Stimulated activated CD8-positive, alpha-beta memory T cell treated with anti-CD3 and anti-CD28 coated beads, Interleukin-4, amount 100 ng/mL, for 48 hours (primary cell): ENCODE results near the gene GNG12.
"Not testable (repeated sequence)": the region's sequence is repeated elsewhere in the genome, so short reads cannot be mapped to it uniquely, and the experiment has no call there.

Source experiments
- DNase-seq: peaks from one replicate; pipeline ENCODE4 v3.0.0-alpha.2; 2020

GNG12 gene

GRCh38 chr1:67676287-67676686, 157.0 kb downstream of the GNG12 start:
- DNase-seq, result no peak

- no peak for DNase-seq
Observed at GRCh38 chr1:67675800-67676199, 157.5 kb downstream of the GNG12 start.

DNA sequence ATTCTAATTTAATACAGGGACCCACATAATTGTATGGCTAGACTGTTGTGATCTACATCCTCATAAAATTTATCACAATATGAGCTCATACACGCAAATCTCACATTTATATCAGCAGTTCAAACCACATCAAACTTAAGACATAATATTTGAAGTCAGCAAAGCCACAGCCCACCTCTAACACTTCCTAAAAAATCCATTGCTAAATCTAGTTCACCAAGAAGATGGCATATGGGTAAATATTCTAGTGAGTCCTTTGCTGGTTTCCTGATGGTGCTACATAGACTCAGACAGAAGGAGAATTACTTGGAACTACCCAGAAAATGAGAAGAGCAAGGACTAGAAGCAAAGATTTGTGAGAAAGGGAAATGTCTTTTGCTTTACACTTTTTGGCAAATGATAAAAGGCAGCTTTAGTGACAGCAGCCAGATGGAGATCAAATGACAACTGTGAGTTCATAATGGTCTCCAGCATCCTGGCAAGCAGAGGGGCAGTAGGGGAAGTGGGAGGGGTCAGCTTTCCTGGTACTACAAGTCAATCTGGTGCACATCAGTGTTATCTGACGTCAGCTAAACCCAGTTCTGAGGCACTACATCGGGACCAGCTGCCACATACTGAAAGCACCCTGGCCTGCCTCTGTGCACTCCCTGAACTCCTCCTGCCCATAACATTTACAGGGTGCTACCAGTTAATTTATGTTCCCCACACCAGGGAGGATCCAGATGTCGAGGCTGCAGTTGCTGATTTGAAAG, 158.8 kb downstream of the GNG12 start:
- peak; percentile 45 for DNase-seq

GRCh38 chr1:67673468-67674201, 159.6 kb downstream of the GNG12 start:
- DNase-seq, result no peak

- DNase-seq, result no peak
Observed at GRCh38 chr1:67672260-67672803, 160.9 kb downstream of the GNG12 start.

DNA sequence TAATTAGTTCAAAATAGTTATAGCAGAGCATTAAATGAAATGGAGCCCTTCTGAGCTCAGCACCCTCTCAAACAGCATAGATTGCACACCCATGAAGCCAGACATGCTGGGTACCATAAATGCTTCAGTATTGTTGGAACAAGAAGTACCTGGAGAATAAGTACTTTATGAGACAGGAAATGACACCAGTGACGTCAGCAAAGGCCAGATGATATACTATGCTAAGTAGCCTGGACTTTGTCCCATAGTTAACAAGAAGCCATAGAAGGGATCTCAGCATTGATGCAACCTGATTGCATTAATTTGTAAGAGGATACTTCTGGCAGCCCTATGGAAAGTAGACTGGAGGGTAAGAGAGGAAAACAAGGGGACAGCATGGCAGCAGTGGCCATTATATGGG, 164.6 kb downstream of the GNG12 start:
- DNase-seq, result no peak

- DNase-seq, result no peak
Observed at GRCh38 chr1:67666636-67667035, 166.6 kb downstream of the GNG12 start.

- DNase-seq, result not testable (repeated sequence)
Observed at GRCh38 chr1:67665307-67665706, 168.0 kb downstream of the GNG12 start.

- DNase-seq, result no peak
Observed at GRCh38 chr1:67664048-67664447, 169.2 kb downstream of the GNG12 start.

DNA sequence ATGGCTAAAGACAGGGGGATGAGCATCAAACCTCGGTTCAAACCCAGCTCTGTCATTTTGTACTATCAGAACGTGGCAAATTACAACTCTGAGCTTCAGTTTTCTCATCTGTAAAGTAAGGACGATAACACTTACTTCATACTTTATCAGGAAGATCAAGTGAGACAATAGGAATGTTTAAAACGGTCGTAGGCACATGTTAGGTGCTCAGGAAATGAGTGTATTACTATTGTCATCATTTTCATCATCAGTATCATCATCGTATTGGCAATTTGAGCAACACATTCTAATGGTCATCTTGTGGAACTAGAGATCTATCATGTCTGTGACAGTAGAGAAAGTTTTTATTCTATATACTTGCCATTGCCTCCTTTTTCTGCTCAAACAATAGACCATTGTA, 170.4 kb downstream of the GNG12 start:
- DNase-seq, result no peak

- DNase-seq, result no peak
Observed at GRCh38 chr1:67659229-67659628, 174.0 kb downstream of the GNG12 start.

DNA sequence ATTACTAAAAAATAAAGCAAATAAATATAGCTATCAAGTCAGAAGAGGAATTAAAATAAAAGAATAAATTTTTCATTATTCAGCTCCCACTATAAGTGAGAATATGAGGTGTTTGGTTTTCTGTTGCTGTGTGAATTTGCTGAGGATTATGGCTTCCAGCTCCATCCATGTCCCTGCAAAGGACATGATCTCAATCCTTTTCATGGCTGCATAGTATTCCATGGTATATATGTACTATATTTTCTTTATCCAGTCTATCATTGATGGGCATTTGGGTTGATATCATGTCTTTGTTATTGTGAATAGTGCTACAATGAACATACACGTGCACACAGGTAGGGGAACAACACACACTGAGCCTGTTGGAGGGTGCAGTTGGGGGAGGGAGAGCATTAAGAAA, 176.1 kb downstream of the GNG12 start:
- DNase-seq, result not testable (repeated sequence)

DNA sequence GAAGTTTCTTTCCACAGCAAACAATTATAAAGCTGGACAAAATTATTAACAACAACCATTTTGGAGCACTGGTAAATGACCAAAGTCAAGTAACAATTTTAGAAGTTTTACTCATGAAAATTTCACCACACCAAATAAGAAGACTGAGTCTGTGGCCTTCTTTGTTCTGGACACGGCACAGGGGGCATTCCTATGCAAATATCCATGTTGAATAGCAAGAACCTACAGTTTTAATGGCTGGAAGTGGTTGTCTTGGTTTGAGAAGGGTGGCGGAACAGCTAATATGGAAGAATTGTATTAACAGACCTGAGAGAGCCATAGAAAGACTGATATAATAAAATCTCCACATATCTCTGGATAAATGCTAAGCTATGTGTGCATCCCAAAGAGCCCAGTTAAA, 177.7 kb downstream of the GNG12 start:
- DNase-seq, result no peak

DNA sequence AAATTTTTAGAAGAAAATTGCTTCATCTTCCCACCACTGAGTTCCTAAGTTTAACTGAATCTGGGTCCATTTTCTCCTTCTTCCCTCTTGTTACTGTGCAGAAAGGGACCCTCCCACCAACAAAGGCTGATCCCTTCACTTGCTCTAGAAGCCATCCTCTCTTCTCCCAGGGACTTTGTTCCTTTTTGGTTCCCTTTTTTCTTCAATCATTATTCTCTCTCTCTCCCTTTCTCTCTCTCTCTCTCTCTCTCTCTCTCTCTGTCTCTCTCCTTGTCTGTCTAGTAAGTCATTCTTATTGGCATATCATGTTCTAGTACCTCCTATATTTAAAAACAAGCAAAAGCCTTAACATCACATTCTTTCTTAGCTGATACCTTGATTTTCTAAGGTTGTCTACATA, 180.0 kb downstream of the GNG12 start:
- no peak for DNase-seq

DNA sequence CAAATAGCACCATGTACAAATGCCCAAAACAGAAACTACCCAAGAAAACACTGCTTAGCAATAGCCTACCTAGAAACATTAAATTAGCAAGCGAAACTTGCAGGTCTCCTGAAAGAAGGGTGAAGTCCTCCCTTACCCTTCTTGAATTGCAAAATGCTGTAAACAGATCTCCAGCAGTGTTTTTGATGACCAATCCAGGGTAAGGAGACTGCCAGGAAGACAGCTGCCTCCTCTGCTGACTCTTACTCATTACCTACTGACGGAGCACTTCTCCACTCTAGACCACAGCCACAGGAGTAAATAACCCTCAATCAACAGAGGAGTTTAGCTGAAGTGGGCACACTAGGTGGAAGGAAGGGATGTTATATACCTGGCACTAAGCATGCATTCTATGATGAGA, 180.5 kb downstream of the GNG12 start:
- no peak for DNase-seq
